GM23248 (cell line): ENCODE measurements around the gene SMYD3.

Experiments
- EZH2 ChIP-seq: fragments of 200-600 bp; sonication (generic); IDR thresholded peaks from 2 replicates; pipeline ENCODE4 v1.6.1; 2018; ENCODE audit warnings: antibody characterized with exemption, mild to moderate bottlenecking; ENCODE audit not compliant: insufficient read depth, poor library complexity, severe bottlenecking
- EZH2phosphoT487 ChIP-seq: fragments of 200-600 bp; sonication (generic); IDR thresholded peaks from 2 replicates; pipeline ENCODE4 v1.6.1; 2018; ENCODE audit warnings: antibody characterized with exemption, moderate library complexity, mild to moderate bottlenecking, low read depth; ENCODE audit not compliant: insufficient read depth

DNA sequence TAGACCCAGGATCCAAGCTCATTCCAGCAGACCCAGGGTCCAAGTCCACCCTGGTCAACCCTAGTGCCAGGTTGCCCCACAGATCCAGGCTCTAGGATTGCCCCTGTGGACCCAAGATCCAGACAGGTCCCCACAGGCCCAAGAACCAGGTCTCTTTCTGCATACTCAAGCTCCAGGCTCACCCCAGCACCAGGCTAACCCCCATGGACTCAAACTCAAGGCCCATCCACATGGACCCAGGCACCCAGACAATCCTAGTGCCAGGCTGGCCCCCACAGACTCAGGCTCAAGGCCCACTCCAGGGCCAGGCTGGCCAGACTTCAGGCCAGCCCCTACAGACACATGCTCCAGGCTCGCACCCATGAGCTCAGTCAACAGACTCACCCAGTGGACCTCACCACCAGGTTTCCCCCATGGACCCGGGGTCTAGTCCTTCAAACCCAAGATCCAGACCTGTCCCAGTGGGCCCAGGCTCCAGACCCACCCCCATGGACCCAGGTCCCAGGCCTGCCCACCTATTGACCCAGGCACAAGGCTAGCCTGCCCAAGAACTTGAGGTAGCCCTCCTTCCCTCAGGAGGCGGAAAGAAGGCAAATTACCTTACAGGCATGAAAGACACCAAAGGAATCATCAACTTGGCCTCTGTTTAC lies 124.4 kb downstream of the SMYD3 start:
- no peak for TF ChIP-seq EZH2
- TF ChIP-seq EZH2phosphoT487 = no peak
